Measurements from ENCODE around the gene RBM15. TPM values are rescaled to one million over a fixed set of nuclear protein-coding genes. Genes with fewer than 3 reads are reported as not detected.

Gene RBM15
- total and polyA plus RNA-seq, 2 donors (not counting 1 experiment from before 2014, with no cell fraction given): 23.7 to 97.7 TPM

GRCh38 chr1:110319332-110320167 lies 19.6 kb upstream of the RBM15 start:
- Histone ChIP-seq H3K4me3 (ENCODE audit: control extremely low read depth in 1 of 5, extremely low read depth in 1 of 5, insufficient read depth in 1 of 5, low read depth in 2 of 5, low read length in 4 of 5) (no peak overlapping the region), H4K20me1 (ENCODE audit: control insufficient read depth, insufficient read depth, low read length, poor library complexity, severe bottlenecking) (no peaks in the 10 kb centered on the region), H2AFZ (ENCODE audit: insufficient read depth, low read depth, low read length, poor library complexity, severe bottlenecking) (no peak overlapping the region), H3K36me3 (replicated peaks in 1 of 2; ENCODE audit: control extremely low read depth in 1 of 2, control insufficient read depth in 1 of 2, extremely low read depth in 1 of 2, insufficient read depth in 2 of 2, low read length in 1 of 2) (no peaks in the 10 kb centered on the region), H3K4me1 (ENCODE audit: control insufficient read depth in 2 of 2, insufficient read depth in 2 of 2, low read length in 2 of 2) (no peaks in the 10 kb centered on the region), H3K9ac (ENCODE audit: low read length) (no peak overlapping the region), H3K79me2 (ENCODE audit: control insufficient read depth, insufficient read depth, low read length) (no peaks in the 10 kb centered on the region), H3K27me3 (replicated peaks in 1 of 4; ENCODE audit: control extremely low read depth in 1 of 4, control insufficient read depth in 3 of 4, insufficient read depth in 4 of 4, low read length in 3 of 4) (no peaks in the 10 kb centered on the region), H3K9me3 (ENCODE audit: control extremely low read depth in 1 of 3, control insufficient read depth in 2 of 3, insufficient read depth in 1 of 3, low read length in 2 of 3) (no peaks in the 10 kb centered on the region), H3K27ac (ENCODE audit: low read length in 2 of 2) (no peak overlapping the region), H3K4me2 (replicated peaks; ENCODE audit: low read depth, low read length, poor library complexity, severe bottlenecking) (no peak overlapping the region)
- no peaks in the 10 kb centered on the region for H3K27me3 Mint-ChIP-seq
- ATAC-seq (ENCODE audit: low read depth) (no peak), DNase-seq (no peak)
- H3K9me3 Mint-ChIP-seq (ENCODE audit: insufficient read depth): no peaks in the 10 kb centered on the region
- intact Hi-C loops (cut with micrococcal nuclease): no loop called here
- H3K27ac Mint-ChIP-seq: no peak overlapping the region
- 70% methylated on average over 2 of the region's 4 CpGs for WGBS (ENCODE audit: insufficient coverage)
- no peak overlapping the region for H3K4me3 Mint-ChIP-seq
- ChIA-PET CTCF (interaction anchor here (1.3 to 19.5 kb wide), 4 partner anchors 19 to 177 kb away, joined by 7 to 838 read pairs (median 15); partner anchors contain the start of genes KCNC4 and RBM15), POLR2A (no interaction called here)
- no peak for TF ChIP-seq EZH2 (IDR thresholded peaks at IDR 0.05; ENCODE audit: borderline replicate concordance, insufficient read depth, low read depth, low read length, poor library complexity, severe bottlenecking)
- TF ChIP-seq, protein P1, sequence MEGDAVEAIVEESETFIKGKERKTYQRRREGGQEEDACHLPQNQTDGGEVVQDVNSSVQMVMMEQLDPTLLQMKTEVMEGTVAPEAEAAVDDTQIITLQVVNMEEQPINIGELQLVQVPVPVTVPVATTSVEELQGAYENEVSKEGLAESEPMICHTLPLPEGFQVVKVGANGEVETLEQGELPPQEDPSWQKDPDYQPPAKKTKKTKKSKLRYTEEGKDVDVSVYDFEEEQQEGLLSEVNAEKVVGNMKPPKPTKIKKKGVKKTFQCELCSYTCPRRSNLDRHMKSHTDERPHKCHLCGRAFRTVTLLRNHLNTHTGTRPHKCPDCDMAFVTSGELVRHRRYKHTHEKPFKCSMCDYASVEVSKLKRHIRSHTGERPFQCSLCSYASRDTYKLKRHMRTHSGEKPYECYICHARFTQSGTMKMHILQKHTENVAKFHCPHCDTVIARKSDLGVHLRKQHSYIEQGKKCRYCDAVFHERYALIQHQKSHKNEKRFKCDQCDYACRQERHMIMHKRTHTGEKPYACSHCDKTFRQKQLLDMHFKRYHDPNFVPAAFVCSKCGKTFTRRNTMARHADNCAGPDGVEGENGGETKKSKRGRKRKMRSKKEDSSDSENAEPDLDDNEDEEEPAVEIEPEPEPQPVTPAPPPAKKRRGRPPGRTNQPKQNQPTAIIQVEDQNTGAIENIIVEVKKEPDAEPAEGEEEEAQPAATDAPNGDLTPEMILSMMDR (IDR thresholded peaks at IDR 0.05): no peak
- H3K4me1 Mint-ChIP-seq: no peaks in the 10 kb centered on the region

- no peak for ATAC-seq (ENCODE audit: low read depth)
- CTCF ChIA-PET: interaction anchor here (19.5 kb wide), 1 partner anchor 112 kb away, joined by 838 read pairs; the partner anchor contains the start of gene KCNC4
- Histone ChIP-seq H3K36me3 (replicated peaks in 1 of 2; ENCODE audit: control extremely low read depth in 1 of 2, control insufficient read depth in 1 of 2, extremely low read depth in 1 of 2, insufficient read depth in 2 of 2, low read length in 1 of 2) (no peaks in the 10 kb centered on the region), H4K20me1 (ENCODE audit: control insufficient read depth, insufficient read depth, low read length, poor library complexity, severe bottlenecking) (no peaks in the 10 kb centered on the region), H3K79me2 (ENCODE audit: control insufficient read depth, insufficient read depth, low read length) (no peaks in the 10 kb centered on the region), H3K27ac (ENCODE audit: low read length in 2 of 2) (no peak overlapping the region), H3K27me3 (replicated peaks in 1 of 4; ENCODE audit: control extremely low read depth in 1 of 4, control insufficient read depth in 3 of 4, insufficient read depth in 4 of 4, low read length in 3 of 4) (no peaks in the 10 kb centered on the region), H3K9me3 (ENCODE audit: control extremely low read depth in 1 of 3, control insufficient read depth in 2 of 3, insufficient read depth in 1 of 3, low read length in 2 of 3) (no peaks in the 10 kb centered on the region), H3K4me3 (ENCODE audit: control extremely low read depth in 1 of 5, extremely low read depth in 1 of 5, insufficient read depth in 1 of 5, low read depth in 2 of 5, low read length in 4 of 5) (no peak overlapping the region), H3K9ac (ENCODE audit: low read length) (no peak overlapping the region), H3K4me2 (replicated peaks; ENCODE audit: low read depth, low read length, poor library complexity, severe bottlenecking) (no peak overlapping the region), H2AFZ (ENCODE audit: insufficient read depth, low read depth, low read length, poor library complexity, severe bottlenecking) (no peak overlapping the region), H3K4me1 (ENCODE audit: control insufficient read depth in 2 of 2, insufficient read depth in 2 of 2, low read length in 2 of 2) (no peaks in the 10 kb centered on the region)
- WGBS (ENCODE audit: insufficient coverage): 100% methylated on average over 1 of the region's 1 CpG
- Mint-ChIP-seq H3K4me1 (no peaks in the 10 kb centered on the region), H3K4me3 (no peak overlapping the region), H3K27me3 (no peaks in the 10 kb centered on the region), H3K9me3 (ENCODE audit: insufficient read depth) (no peaks in the 10 kb centered on the region), H3K27ac (no peak overlapping the region)
- TF ChIP-seq, protein P1 (IDR thresholded peaks at IDR 0.05): no peak
- no peak for TF ChIP-seq EZH2 (IDR thresholded peaks at IDR 0.05; ENCODE audit: borderline replicate concordance, insufficient read depth, low read depth, low read length, poor library complexity, severe bottlenecking)
- POLR2A ChIA-PET: no interaction called here
- DNase-seq: no peak
- intact Hi-C loops (cut with micrococcal nuclease): no loop called here
Measured at GRCh38 chr1:110320168-110320518, 19.0 kb upstream of the RBM15 start.

Data from B cell (primary cell).